ENCODE results near the gene BAIAP2.

BAIAP2 gene

DNA sequence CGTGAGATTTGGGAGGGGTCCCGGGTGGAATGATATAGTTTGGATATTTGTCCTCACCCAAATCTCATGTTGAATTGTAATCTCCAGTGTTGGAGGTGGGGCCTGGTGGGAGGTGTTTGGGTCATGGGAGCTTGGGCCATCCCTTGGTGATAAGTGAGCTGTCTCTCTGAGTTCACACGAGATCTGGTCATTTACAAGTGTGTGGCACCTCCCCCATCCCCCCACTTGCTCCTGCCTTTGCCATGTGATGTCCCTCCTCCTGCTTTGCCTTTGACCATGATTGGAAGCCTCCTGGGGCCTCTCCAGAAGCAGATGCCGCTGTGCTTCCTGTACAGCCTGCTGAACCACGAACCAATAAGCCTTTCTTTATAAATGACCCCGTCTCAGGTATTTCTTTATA lies 21.3 kb upstream of the BAIAP2 start:
- no peak for TF ChIP-seq ZFX (IDR thresholded peaks at IDR 0.05)
- TF ChIP-seq, protein P1, sequence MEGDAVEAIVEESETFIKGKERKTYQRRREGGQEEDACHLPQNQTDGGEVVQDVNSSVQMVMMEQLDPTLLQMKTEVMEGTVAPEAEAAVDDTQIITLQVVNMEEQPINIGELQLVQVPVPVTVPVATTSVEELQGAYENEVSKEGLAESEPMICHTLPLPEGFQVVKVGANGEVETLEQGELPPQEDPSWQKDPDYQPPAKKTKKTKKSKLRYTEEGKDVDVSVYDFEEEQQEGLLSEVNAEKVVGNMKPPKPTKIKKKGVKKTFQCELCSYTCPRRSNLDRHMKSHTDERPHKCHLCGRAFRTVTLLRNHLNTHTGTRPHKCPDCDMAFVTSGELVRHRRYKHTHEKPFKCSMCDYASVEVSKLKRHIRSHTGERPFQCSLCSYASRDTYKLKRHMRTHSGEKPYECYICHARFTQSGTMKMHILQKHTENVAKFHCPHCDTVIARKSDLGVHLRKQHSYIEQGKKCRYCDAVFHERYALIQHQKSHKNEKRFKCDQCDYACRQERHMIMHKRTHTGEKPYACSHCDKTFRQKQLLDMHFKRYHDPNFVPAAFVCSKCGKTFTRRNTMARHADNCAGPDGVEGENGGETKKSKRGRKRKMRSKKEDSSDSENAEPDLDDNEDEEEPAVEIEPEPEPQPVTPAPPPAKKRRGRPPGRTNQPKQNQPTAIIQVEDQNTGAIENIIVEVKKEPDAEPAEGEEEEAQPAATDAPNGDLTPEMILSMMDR (conservative IDR thresholded peaks at IDR 0.05): no peak
- H3K27ac ChIP-seq: no peak overlapping the region

DNA sequence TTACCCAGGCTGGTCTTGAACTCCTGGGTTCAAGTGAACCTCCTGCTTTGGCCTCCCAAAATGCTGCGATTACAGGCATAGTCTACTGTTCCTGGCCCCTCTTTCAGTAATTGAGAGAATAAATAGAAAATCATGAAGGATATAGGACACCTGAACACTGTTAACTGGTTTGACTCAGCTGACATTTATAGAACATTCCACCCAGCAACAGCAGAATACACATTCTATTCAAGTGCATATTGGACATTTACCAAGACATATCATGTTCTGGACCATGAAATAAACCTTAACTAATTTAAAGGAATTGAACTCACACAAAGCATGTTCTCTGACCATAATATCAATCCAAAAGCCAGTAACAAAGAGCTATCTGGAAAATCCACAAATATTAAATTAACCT lies 19.8 kb upstream of the BAIAP2 start:
- no peak overlapping the region for H3K27ac ChIP-seq
- TF ChIP-seq ZFX (IDR thresholded peaks at IDR 0.05): no peak
- TF ChIP-seq, protein P1 (conservative IDR thresholded peaks at IDR 0.05): no peak

DNA sequence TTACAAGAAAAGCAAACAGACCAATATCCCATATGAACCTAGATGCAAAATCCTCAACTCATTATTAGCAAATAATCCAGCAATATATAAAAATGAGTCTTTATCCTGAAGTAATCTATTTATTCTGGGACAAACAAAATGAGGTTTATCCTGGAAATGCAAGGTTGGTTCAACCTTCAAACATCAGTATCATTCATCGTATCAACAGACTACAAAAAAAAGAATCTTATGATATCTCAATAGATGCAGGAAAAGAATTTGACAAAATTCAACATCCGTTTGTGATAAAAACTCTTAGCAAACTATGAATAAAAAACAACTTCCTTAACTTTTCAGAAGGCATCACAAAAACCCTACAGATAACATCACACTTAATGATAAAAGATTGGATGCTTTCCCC lies 18.4 kb upstream of the BAIAP2 start:
- H3K27ac ChIP-seq: no peak overlapping the region
- no peak for TF ChIP-seq ZFX (IDR thresholded peaks at IDR 0.05)
- TF ChIP-seq, protein P1 (conservative IDR thresholded peaks at IDR 0.05): no peak

DNA sequence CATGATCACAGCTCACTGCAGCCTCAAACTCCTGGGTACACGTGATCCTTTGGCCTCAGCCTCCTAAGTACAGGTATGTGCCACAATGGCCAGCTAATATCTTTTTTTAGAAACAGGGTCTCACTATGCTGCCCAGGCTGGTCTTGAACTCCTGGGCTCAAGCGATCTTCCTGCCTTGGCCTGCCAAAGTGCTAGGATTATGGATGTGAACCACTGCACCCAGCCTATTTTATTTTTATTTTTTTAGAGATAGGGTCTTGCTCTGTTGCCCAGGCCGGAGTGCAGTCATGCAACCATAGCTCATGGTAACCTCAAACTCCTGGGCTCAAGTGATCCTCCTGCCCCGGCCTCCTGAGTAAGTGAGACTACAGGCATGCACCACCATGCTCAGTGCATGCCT lies 17.6 kb upstream of the BAIAP2 start:
- H3K27ac ChIP-seq: peak overlapping the region; percentile 57

DNA sequence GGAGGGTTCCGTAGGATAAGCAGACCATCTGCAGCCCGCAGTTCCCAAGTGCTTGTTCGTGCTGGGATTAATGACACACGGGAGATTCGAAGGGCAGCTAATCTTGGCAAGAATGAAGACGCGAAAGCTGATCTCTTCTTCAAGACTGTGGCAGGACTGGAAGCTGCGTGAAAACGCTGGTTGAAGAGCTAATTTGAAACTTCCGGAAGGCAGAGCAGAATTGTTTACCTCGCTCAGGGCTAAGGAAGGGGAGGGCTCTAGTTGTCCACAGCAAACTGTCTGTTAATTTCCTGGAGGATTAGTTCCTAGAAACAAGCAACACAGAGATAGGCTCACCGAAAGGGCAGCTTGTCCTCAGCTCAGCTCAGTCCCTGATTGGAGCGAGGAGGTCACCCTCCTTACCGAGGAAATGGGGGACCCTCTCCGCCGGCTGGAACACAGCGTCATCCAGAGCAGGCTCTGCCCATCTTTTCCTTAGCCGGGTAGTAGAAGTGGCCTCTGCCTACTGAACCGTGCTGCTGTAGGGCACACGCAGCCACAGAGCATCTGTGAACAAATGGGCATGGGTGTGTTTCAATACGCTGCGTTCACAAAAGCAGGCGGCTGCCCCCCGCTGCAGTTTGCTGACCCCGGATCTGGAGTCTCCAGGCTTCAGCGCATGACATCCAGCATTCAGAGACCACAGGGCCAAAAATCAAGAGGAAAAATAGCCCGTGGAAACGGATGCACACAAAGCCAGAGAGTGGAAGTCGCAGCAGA lies 16.7 kb upstream of the BAIAP2 start:
- H3K27ac ChIP-seq: peak overlapping the region; percentile 57
- TF ChIP-seq, protein P1 (conservative IDR thresholded peaks at IDR 0.05): no peak
- no peak for TF ChIP-seq ZFX (IDR thresholded peaks at IDR 0.05)

DNA sequence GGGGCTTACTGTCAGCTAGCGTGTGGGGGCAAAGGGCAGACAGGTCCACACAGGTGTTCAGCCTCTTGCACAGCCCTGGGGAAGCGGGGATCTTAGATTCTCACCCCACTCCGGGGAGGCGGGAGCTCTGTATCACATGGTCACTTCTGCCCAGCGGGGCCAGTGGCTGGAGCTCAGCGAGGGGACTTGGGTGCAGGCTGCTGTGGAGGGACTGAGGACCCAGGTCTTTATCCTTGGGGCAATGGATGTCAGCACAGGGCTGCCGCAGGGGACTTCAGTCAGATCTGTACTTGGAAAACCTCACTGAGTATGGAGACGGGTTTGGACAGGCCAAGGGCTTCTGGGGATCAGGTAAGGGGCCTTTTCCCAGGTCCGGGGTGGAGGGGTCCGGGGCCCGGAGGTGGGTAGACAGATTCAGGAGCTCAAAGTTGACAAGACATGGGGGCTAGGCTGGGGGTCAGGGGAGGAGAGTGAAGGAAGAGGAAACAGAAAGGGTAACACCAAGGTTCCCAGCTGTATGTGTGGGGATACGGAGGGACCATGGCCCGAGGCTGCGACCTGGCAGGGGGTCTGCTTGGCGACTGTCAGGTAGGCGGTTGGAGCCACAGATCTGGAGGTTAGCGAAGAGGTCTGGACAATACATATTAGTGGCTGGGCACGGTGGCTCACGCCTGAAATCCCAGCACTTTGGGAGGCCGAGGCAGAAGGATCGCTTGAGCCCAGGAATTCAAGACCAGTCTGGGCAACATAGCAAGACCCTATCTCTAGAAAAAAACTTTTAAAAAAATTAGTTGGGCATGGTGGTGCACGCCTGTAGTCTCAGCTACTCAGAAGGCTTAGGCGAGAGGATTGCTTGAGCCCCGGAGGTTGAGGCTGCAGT lies 15.1 kb upstream of the BAIAP2 start:
- no peak overlapping the region for H3K27ac ChIP-seq
- no peak for TF ChIP-seq ZFX (IDR thresholded peaks at IDR 0.05)
- TF ChIP-seq, protein P1 (conservative IDR thresholded peaks at IDR 0.05): no peak

DNA sequence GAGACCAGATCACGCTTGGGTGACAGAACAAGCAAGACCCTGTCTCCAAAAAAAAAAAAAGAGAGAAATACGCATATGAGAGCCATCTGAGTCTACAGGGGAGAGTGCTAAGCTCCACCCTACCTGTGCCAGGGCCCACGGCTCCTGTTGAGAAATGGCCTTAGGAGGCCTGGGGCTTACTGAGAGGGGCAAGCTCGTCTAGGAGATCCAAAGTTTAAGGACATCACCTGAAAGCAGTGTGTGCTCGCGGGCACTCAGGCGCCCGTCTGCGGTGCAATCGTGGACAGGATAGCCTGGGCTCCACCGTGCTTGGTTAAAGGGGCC lies 14.5 kb upstream of the BAIAP2 start:
- TF ChIP-seq, protein P1 (conservative IDR thresholded peaks at IDR 0.05): no peak
- no peak for TF ChIP-seq ZFX (IDR thresholded peaks at IDR 0.05)
- H3K27ac ChIP-seq: no peak overlapping the region

All from C4-2B (cell line).